GM23338 (cell line): Measurements from ENCODE around the gene COQ6. TPM values are rescaled to one million over a fixed set of nuclear protein-coding genes. Genes with fewer than 3 reads are reported as not detected.
"Not testable (repeated sequence)": the region's sequence is repeated elsewhere in the genome, so short reads cannot be mapped to it uniquely, and the experiment has no call there.

Experiments
- ATAC-seq: fragments of 200-7000 bp; cut with Tn5 transposase; 3 replicates; pipeline ENCODE4 v1.9.1; 2020
- DNase-seq: peaks from one replicate; pipeline ENCODE4 v3.0.0-alpha.2; 2015; ENCODE audit warnings: low spot score
- H2AFZ ChIP-seq: fragments of 200-600 bp; sonication (generic); 2 replicates; pipeline ENCODE4 v1.8.0; 2016; ENCODE audit warnings: antibody characterized with exemption, mild to moderate bottlenecking, moderate library complexity
- H3F3A ChIP-seq: fragments of 200-600 bp; sonication (generic); replicated peaks from 2 replicates; pipeline ENCODE4 v1.8.0; 2017; ENCODE audit warnings: antibody characterized with exemption, mixed run types, low read depth
- H3K27ac ChIP-seq: fragments of 200-600 bp; sonication (generic); 2 replicates; pipeline ENCODE4 v1.6.1; 2016; ENCODE audit warnings: low read depth
- H3K27me3 ChIP-seq: fragments of 200-600 bp; sonication (generic); 2 replicates; pipeline ENCODE4 v1.8.0; 2016; ENCODE audit warnings: mild to moderate bottlenecking, mixed run types, moderate library complexity; ENCODE audit not compliant: insufficient read depth
- H3K36me3 ChIP-seq: fragments of 200-600 bp; sonication (generic); 2 replicates; pipeline ENCODE4 v1.8.0; 2016; ENCODE audit warnings: mild to moderate bottlenecking; ENCODE audit not compliant: insufficient read depth
- H3K4me1 ChIP-seq: fragments of 200-600 bp; sonication (generic); 2 replicates; pipeline ENCODE4 v1.8.0; 2016; ENCODE audit warnings: mild to moderate bottlenecking, moderate library complexity; ENCODE audit not compliant: insufficient read depth
- H3K4me2 ChIP-seq: fragments of 200-600 bp; sonication (generic); 2 replicates; pipeline ENCODE4 v1.7.1; 2017; ENCODE audit warnings: mixed run types
- H3K4me3 ChIP-seq: fragments of 200-600 bp; sonication (generic); 2 replicates; pipeline ENCODE4 v1.6.1; 2016; ENCODE audit warnings: mixed run types
- H3K79me2 ChIP-seq: fragments of 200-600 bp; sonication (generic); replicated peaks from 2 replicates; pipeline ENCODE4 v1.8.0; 2017; ENCODE audit warnings: mild to moderate bottlenecking; ENCODE audit not compliant: insufficient read depth
- H3K9me2 ChIP-seq: fragments of 200-600 bp; sonication (generic); 2 replicates; pipeline ENCODE4 v1.8.0; 2017; ENCODE audit not compliant: insufficient read depth
- H4K20me1 ChIP-seq: fragments of 200-600 bp; sonication (generic); replicated peaks from 2 replicates; pipeline ENCODE4 v1.8.0; 2017; ENCODE audit warnings: mild to moderate bottlenecking; ENCODE audit not compliant: insufficient read depth
- H3K27ac Mint-ChIP-seq: 2 replicates; pipeline ENCODE4 v1.8.0; 2020; ENCODE audit warnings: inconsistent platforms, mild to moderate bottlenecking, moderate library complexity, mixed read lengths
- H3K27me3 Mint-ChIP-seq: 3 replicates; pipeline ENCODE4 v1.8.0; 2022; ENCODE audit warnings: low read depth, mild to moderate bottlenecking, moderate library complexity, mixed read lengths, inconsistent platforms; ENCODE audit not compliant: insufficient read depth, poor library complexity
- H3K36me3 Mint-ChIP-seq: 3 replicates; pipeline ENCODE4 v1.8.0; 2021; ENCODE audit warnings: low read depth, mild to moderate bottlenecking, inconsistent platforms, moderate library complexity, mixed read lengths
- H3K4me1 Mint-ChIP-seq: 3 replicates; pipeline ENCODE4 v1.8.0; 2020; ENCODE audit warnings: mild to moderate bottlenecking, inconsistent platforms, mixed read lengths
- H3K4me3 Mint-ChIP-seq: 3 replicates; pipeline ENCODE4 v1.8.0; 2021; ENCODE audit warnings: moderate library complexity, mild to moderate bottlenecking, inconsistent platforms, mixed read lengths
- H3K9me3 Mint-ChIP-seq: 3 replicates; pipeline ENCODE4 v1.8.0; 2020; ENCODE audit warnings: moderate library complexity, mild to moderate bottlenecking, inconsistent platforms, mixed read lengths
- CTCF ChIP-seq, 2 experiments: fragments of 200-600 bp in 1 of 2; sonication (generic) in 1 of 2; conservative IDR thresholded peaks; 2 replicates each; pipeline versions ENCODE4 v1.5.1 to v1.6.1; 2016 to 2017; ENCODE audit warnings: antibody characterized with exemption in 2 of 2, low read depth in 2 of 2, mild to moderate bottlenecking in 2 of 2, moderate library complexity in 1 of 2
- EZH2 ChIP-seq: fragments of 200-600 bp; sonication (generic); IDR thresholded peaks from one replicate; pipeline ENCODE4 v1.8.0; 2017; ENCODE audit warnings: antibody characterized with exemption, mild to moderate bottlenecking, low read depth; ENCODE audit not compliant: unreplicated experiment
- EZH2phosphoT487 ChIP-seq: fragments of 200-600 bp; sonication (generic); IDR thresholded peaks from one replicate; pipeline ENCODE4 v1.8.1; 2018; ENCODE audit warnings: antibody characterized with exemption; ENCODE audit not compliant: unreplicated experiment
- JUNB ChIP-seq: IDR thresholded peaks from one replicate; pipeline ENCODE4 v1.6.1; 2016; ENCODE audit warnings: antibody characterized with exemption; ENCODE audit not compliant: unreplicated experiment
- NANOG ChIP-seq: IDR thresholded peaks from 2 replicates; pipeline ENCODE4 v1.6.1; 2016; ENCODE audit warnings: antibody characterized with exemption, borderline replicate concordance
- POLR2AphosphoS5 ChIP-seq: IDR thresholded peaks from 2 replicates; pipeline ENCODE4 v1.6.1; 2016; ENCODE audit warnings: antibody characterized with exemption, low read depth
- REST ChIP-seq: IDR thresholded peaks from one replicate; pipeline ENCODE4 v1.6.1; 2018; ENCODE audit warnings: antibody characterized with exemption; ENCODE audit not compliant: unreplicated experiment
- STAT1 ChIP-seq: IDR thresholded peaks from one replicate; pipeline ENCODE4 v1.6.1; 2016; ENCODE audit warnings: antibody characterized with exemption; ENCODE audit not compliant: unreplicated experiment
- ZNF114 ChIP-seq: fragments of 250-450 bp; sonication (Bioruptor Pico); IDR thresholded peaks from 2 replicates; pipeline ENCODE4 v1.5.0; 2020; ENCODE audit warnings: mild to moderate bottlenecking, moderate library complexity
- ZNF331 ChIP-seq: fragments of 250-450 bp; sonication (Bioruptor Pico); IDR thresholded peaks from 2 replicates; pipeline ENCODE4 v1.5.0; 2020; ENCODE audit warnings: low read depth, mild to moderate bottlenecking, moderate library complexity
- polyA plus RNA-seq: library from polyadenylated mRNA; unstranded; fragments of >200 nt; fragmentation: Nextera tagmentation; extraction: Ambion mirVana; gene quantifications from 2 replicates; pipeline ENCODE4 v1.2.1, GENCODE V29; 2016
- total RNA-seq: library from RNA; depleted of rRNA; stranded (reverse); fragments of >200 nt; shearing (Covaris generic); gene quantifications from 2 replicates; pipeline ENCODE4 v1.2.3, GENCODE V29; 2014

Gene COQ6
- total and polyA plus RNA-seq, 2 experiments from 2014 or later, result 6.8 to 13.8 TPM

GRCh38 chr14:73991092-73991491 is 41.0 kb downstream of the COQ6 start (continued):
- no peak for TF ChIP-seq CTCF (conservative IDR thresholded peaks at IDR 0.05; ENCODE audit: low read depth in 2 of 2)
- no peak for TF ChIP-seq EZH2phosphoT487

- ATAC-seq, H3K4me3 Mint-ChIP-seq, H3K4me1 Mint-ChIP-seq, H3K4me3 ChIP-seq, H3K36me3 ChIP-seq, H3K36me3 Mint-ChIP-seq, H3K27me3 ChIP-seq, H3K4me1 ChIP-seq, H4K20me1 ChIP-seq, H3K79me2 ChIP-seq, H3K9me2 ChIP-seq, H3K27ac Mint-ChIP-seq, H3K27ac ChIP-seq, H3K9me3 Mint-ChIP-seq, H3K27me3 Mint-ChIP-seq, H3K4me2 ChIP-seq, DNase-seq, H3F3A ChIP-seq, H2AFZ ChIP-seq: not testable (repeated sequence)
These were observed 44.8 kb downstream of the COQ6 start for GRCh38 chr14:73994926-73995325.

GRCh38 chr14:73995977-73996378 is 45.9 kb downstream of the COQ6 start:
- Mint-ChIP-seq H3K4me3 (no peak overlapping the region), H3K27ac (peak overlapping the region; percentile 28; the same call in 1 of the 2 replicates), H3K9me3 (no peaks in the 10 kb centered on the region), H3K36me3 (no peaks in the 10 kb centered on the region), H3K27me3 (peaks cover 2% of the 10 kb centered on the region), H3K4me1 (no peaks in the 10 kb centered on the region)
- no peak overlapping the region for H3K4me2 ChIP-seq
- no peak overlapping the region for H3K4me3 ChIP-seq
- H2AFZ ChIP-seq, result no peak overlapping the region
- H3K27ac ChIP-seq, result no peak overlapping the region
- H3K4me1 ChIP-seq, result no peaks in the 10 kb centered on the region
- no peaks in the 10 kb centered on the region for H3K36me3 ChIP-seq
- no peaks in the 10 kb centered on the region for H3K27me3 ChIP-seq
- ATAC-seq (no peak), DNase-seq (no peak)
- no peaks in the 10 kb centered on the region for H3K9me2 ChIP-seq
- no peaks in the 10 kb centered on the region for H3F3A ChIP-seq
- no peaks in the 10 kb centered on the region for H3K79me2 ChIP-seq
- H4K20me1 ChIP-seq, result no peaks in the 10 kb centered on the region; the same call in 1 of the 2 replicates
- TF ChIP-seq REST (no peak), CTCF (conservative IDR thresholded peaks at IDR 0.05; ENCODE audit: low read depth in 2 of 2) (no peak), NANOG (no peak), ZNF331 (CRISPR knock-in tag) (no peak), EZH2 (no peak), ZNF114 (CRISPR knock-in tag) (no peak), STAT1 (no peak), EZH2phosphoT487 (no peak), JUNB (no peak), POLR2AphosphoS5 (no peak)
